Peyer's patch (tissue), 4 donors: Measurements from ENCODE around the gene GOLGA6A. TPM values are rescaled to one million over a fixed set of nuclear protein-coding genes. Genes with fewer than 3 reads are reported as not detected.

Experiments used
- DNase-seq, 3 donors: peaks; one replicate each; pipeline ENCODE4 v3.0.0-alpha.2; 2017 to 2019
- H3K27ac ChIP-seq, 4 donors: fragments of 200-600 bp; sonication (generic); one replicate each; pipeline ENCODE4 v1.5.1; 2016 to 2019
- H3K27me3 ChIP-seq, 2 donors: fragments of 200-600 bp; sonication (generic); one replicate each; pipeline ENCODE4 v1.5.1; 2019
- H3K36me3 ChIP-seq, 3 donors: fragments of 200-600 bp; sonication (generic); one replicate each; pipeline ENCODE4 v1.5.1; 2016 to 2019
- H3K4me1 ChIP-seq, 4 donors: fragments of 200-600 bp; sonication (generic); one replicate each; pipeline ENCODE4 v1.5.1; 2016 to 2019
- H3K4me3 ChIP-seq, 4 donors: fragments of 200-600 bp; sonication (generic); 1 replicate in 3 of 4; 2 replicates in 1 of 4; pipeline ENCODE4 v1.5.1; 2016 to 2019; ENCODE audit warnings: mild to moderate bottlenecking in 1 of 4
- H3K9me3 ChIP-seq, 4 donors: fragments of 200-600 bp; sonication (generic); one replicate each; pipeline ENCODE4 v1.5.1; 2016 to 2019; ENCODE audit warnings: mild to moderate bottlenecking in 1 of 4
- POLR2A ChIP-seq, 2 donors: fragments of 450-650 bp; IDR thresholded peaks; one replicate each; pipeline ENCODE4 v1.5.1; 2017; ENCODE audit warnings: antibody characterized with exemption in 2 of 2, mild to moderate bottlenecking in 2 of 2, moderate library complexity in 2 of 2
- total RNA-seq, 4 donors: library from RNA; depleted of rRNA; stranded (reverse); fragments of >200 nt; gene quantifications; one replicate each; pipeline ENCODE4 v1.1.0, GENCODE V29; 2016
- TF ChIP-seq, protein P1 (sequence below), 6 experiments: fragments of 450-650 bp in 4 of 6; fragments of 200-600 bp in 2 of 6; sonication (generic) in 1 of 6; IDR thresholded peaks; one replicate each; pipeline ENCODE4 v1.5.1; 2017 to 2019; ENCODE audit warnings: antibody characterized with exemption in 6 of 6, mild to moderate bottlenecking in 3 of 6, moderate library complexity in 1 of 6

The GOLGA6A gene
- total RNA-seq, 4 donors from 2014 or later: 0.38 TPM; not detected in 3

DNA sequence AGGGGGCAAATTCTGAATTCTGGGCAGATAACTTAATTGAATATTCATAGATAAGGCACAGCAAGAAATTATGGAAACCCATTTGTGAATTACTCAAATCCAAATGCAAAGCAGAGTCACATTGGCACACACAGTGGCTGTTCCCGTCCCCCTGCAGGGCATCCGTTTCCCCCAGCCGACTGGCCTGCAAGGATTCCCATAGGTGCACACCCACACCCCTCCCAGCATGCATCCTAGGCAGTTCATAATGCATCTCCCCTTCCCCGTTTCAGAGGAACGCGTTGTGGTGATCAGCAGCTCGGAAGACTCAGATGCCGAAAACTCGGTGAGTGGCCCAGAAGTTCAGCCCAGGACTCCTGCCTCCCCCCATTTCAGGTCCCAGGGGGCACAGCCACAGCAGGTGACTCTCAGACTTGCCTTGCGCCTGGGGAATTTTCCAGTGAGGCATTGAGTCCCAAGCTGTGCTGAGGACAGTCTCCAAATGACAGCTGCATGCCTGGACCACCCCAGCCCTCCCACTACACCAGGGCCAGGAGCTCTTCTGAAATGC lies 48.1 kb downstream of the GOLGA6A start:
- no peak for TF ChIP-seq POLR2A (IDR thresholded peaks at IDR 0.05)
- TF ChIP-seq, protein P1, sequence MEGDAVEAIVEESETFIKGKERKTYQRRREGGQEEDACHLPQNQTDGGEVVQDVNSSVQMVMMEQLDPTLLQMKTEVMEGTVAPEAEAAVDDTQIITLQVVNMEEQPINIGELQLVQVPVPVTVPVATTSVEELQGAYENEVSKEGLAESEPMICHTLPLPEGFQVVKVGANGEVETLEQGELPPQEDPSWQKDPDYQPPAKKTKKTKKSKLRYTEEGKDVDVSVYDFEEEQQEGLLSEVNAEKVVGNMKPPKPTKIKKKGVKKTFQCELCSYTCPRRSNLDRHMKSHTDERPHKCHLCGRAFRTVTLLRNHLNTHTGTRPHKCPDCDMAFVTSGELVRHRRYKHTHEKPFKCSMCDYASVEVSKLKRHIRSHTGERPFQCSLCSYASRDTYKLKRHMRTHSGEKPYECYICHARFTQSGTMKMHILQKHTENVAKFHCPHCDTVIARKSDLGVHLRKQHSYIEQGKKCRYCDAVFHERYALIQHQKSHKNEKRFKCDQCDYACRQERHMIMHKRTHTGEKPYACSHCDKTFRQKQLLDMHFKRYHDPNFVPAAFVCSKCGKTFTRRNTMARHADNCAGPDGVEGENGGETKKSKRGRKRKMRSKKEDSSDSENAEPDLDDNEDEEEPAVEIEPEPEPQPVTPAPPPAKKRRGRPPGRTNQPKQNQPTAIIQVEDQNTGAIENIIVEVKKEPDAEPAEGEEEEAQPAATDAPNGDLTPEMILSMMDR (IDR thresholded peaks at IDR 0.05): no peak
- Histone ChIP-seq H3K9me3 (no peaks in the 10 kb centered on the region), H3K27ac (no peak overlapping the region), H3K4me1 (no peaks in the 10 kb centered on the region), H3K36me3 (peaks cover 0 to 65% (median 0%) of the 10 kb centered on the region in 3 donors), H3K27me3 (no peaks in the 10 kb centered on the region), H3K4me3 (no peak overlapping the region)
- DNase-seq: no peak

GRCh38 chr15:74032606-74033561 lies 49.5 kb downstream of the GOLGA6A start:
- Histone ChIP-seq H3K9me3 (no peaks in the 10 kb centered on the region), H3K27me3 (no peaks in the 10 kb centered on the region), H3K36me3 (peaks cover 0 to 67% (median 0%) of the 10 kb centered on the region in 3 donors), H3K27ac (peak overlapping the region in 1 of 4 donors; percentile 25), H3K4me1 (no peaks in the 10 kb centered on the region), H3K4me3 (no peak overlapping the region)
- DNase-seq: no peak
- no peak for TF ChIP-seq POLR2A (IDR thresholded peaks at IDR 0.05)
- TF ChIP-seq, protein P1 (IDR thresholded peaks at IDR 0.05): no peak

GRCh38 chr15:74032046-74032445 lies 50.3 kb downstream of the GOLGA6A start:
- H3K4me3 ChIP-seq: no peak overlapping the region
- H3K36me3 ChIP-seq: peaks cover 0 to 71% (median 0%) of the 10 kb centered on the region in 3 donors
- H3K27ac ChIP-seq: no peak overlapping the region
- H3K9me3 ChIP-seq: no peaks in the 10 kb centered on the region
- H3K27me3 ChIP-seq: no peaks in the 10 kb centered on the region
- DNase-seq: no peak
- no peak for TF ChIP-seq POLR2A (IDR thresholded peaks at IDR 0.05)
- TF ChIP-seq, protein P1 (IDR thresholded peaks at IDR 0.05): no peak
- H3K4me1 ChIP-seq: no peaks in the 10 kb centered on the region

- Histone ChIP-seq H3K4me1 (no peaks in the 10 kb centered on the region), H3K4me3 (no peak overlapping the region), H3K27me3 (no peaks in the 10 kb centered on the region), H3K36me3 (peaks cover 0 to 69% (median 0%) of the 10 kb centered on the region in 3 donors), H3K9me3 (no peaks in the 10 kb centered on the region), H3K27ac (no peak overlapping the region)
- no peak for DNase-seq
- TF ChIP-seq, protein P1 (IDR thresholded peaks at IDR 0.05): no peak
- no peak for TF ChIP-seq POLR2A (IDR thresholded peaks at IDR 0.05)
Measured at GRCh38 chr15:74028646-74029045, 53.7 kb downstream of the GOLGA6A start.

- Histone ChIP-seq H3K9me3 (no peaks in the 10 kb centered on the region), H3K4me3 (no peak overlapping the region), H3K36me3 (peaks cover 0 to 69% (median 4%) of the 10 kb centered on the region in 3 donors), H3K27ac (peak overlapping the region in 1 of 4 donors; percentile 7), H3K27me3 (no peaks in the 10 kb centered on the region), H3K4me1 (no peaks in the 10 kb centered on the region)
- no peak for TF ChIP-seq POLR2A (IDR thresholded peaks at IDR 0.05)
- TF ChIP-seq, protein P1 (IDR thresholded peaks at IDR 0.05): no peak
- DNase-seq: no peak
Measured at GRCh38 chr15:74027688-74028087, 54.7 kb downstream of the GOLGA6A start.
